Measurements from ENCODE around the gene CD99.

DNA sequence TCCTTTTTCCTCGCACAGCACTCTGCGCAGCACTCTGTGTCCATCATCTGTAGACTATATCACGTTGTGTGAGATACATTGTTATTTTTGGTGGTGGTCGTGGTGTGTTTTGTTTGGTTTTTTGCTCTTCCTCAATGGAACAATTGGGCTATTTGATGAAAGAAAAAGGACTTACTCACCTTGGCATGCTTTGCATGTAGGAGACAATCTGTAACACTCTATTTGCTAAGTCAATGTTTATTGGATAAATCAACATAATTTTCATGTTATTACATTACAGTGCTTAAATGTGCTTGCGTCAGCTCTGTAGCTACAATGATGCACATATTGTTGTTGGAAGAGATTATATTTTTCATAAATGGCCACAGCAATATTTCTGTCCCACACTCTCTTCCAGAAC, 12.5 kb upstream of the CD99 start:
- TF ChIP-seq, protein P1, sequence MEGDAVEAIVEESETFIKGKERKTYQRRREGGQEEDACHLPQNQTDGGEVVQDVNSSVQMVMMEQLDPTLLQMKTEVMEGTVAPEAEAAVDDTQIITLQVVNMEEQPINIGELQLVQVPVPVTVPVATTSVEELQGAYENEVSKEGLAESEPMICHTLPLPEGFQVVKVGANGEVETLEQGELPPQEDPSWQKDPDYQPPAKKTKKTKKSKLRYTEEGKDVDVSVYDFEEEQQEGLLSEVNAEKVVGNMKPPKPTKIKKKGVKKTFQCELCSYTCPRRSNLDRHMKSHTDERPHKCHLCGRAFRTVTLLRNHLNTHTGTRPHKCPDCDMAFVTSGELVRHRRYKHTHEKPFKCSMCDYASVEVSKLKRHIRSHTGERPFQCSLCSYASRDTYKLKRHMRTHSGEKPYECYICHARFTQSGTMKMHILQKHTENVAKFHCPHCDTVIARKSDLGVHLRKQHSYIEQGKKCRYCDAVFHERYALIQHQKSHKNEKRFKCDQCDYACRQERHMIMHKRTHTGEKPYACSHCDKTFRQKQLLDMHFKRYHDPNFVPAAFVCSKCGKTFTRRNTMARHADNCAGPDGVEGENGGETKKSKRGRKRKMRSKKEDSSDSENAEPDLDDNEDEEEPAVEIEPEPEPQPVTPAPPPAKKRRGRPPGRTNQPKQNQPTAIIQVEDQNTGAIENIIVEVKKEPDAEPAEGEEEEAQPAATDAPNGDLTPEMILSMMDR (optimal IDR thresholded peaks at IDR 0.05 in 1 of 3, IDR thresholded peaks at IDR 0.05 in 1 of 3, conservative IDR thresholded peaks at IDR 0.05 in 1 of 3; ENCODE audit: extremely low read depth in 1 of 3, insufficient read depth in 2 of 3, low read length in 3 of 3), result no peak
- no peak for TF ChIP-seq EZH2 (IDR thresholded peaks at IDR 0.05; ENCODE audit: low read length)
